HepG2 (cell line): ENCODE measurements around the gene FBF1. TPM values are rescaled to one million over a fixed set of nuclear protein-coding genes. Genes with fewer than 3 reads are reported as not detected.

Experiments
- AKAP8 ChIP-seq: sonication (generic); formaldehyde crosslinking; IDR thresholded peaks from 2 replicates; pipeline ENCODE4 v1.5.1; 2020; ENCODE audit warnings: mild to moderate bottlenecking, missing genetic modification reagents
- ASH2L ChIP-seq: fragments of 300-600, 200-600 bp; sonication (generic); IDR thresholded peaks from 2 replicates; pipeline ENCODE4 v1.7.0; 2017; ENCODE audit warnings: low read depth, mild to moderate bottlenecking, moderate library complexity, mixed read lengths, low read length; ENCODE audit not compliant: insufficient read length
- BCL3 ChIP-seq: sonication (generic); formaldehyde crosslinking; IDR thresholded peaks from 2 replicates; pipeline ENCODE4 v1.5.1; 2020; ENCODE audit warnings: mild to moderate bottlenecking, missing genetic modification reagents, moderate library complexity
- BCL6 ChIP-seq: IDR thresholded peaks from 2 replicates; pipeline ENCODE4 v1.6.1; 2016; ENCODE audit warnings: missing genetic modification reagents, missing compliant biosample characterization
- CREM ChIP-seq, 2 experiments: sonication (generic) in 1 of 2; formaldehyde crosslinking in 1 of 2; IDR thresholded peaks; 2 replicates each; pipeline versions ENCODE4 v1.4.0 to v1.6.1; 2016 to 2020; ENCODE audit warnings: antibody characterized with exemption in 1 of 2, mild to moderate bottlenecking in 1 of 2, missing genetic modification reagents in 1 of 2
- EED ChIP-seq: sonication (generic); formaldehyde crosslinking; IDR thresholded peaks from 2 replicates; pipeline ENCODE4 v1.5.0; 2020; ENCODE audit warnings: mild to moderate bottlenecking, missing genetic modification reagents
- GZF1 ChIP-seq: sonication (generic); formaldehyde crosslinking; IDR thresholded peaks from 2 replicates; pipeline ENCODE4 v1.5.1; 2020; ENCODE audit warnings: mild to moderate bottlenecking, missing genetic modification reagents
- HNRNPLL ChIP-seq: fragments of 200-400 bp; formaldehyde crosslinking; IDR thresholded peaks from 2 replicates; pipeline ENCODE4 v1.6.1; 2017; ENCODE audit warnings: mild to moderate bottlenecking, low read depth, low read length; ENCODE audit not compliant: poor library complexity, severe bottlenecking
- KAT8 ChIP-seq: IDR thresholded peaks from 2 replicates; pipeline ENCODE4 v1.6.1; 2016; ENCODE audit warnings: missing genetic modification reagents, missing compliant biosample characterization
- KDM5B ChIP-seq: sonication (generic); formaldehyde crosslinking; IDR thresholded peaks from 2 replicates; pipeline ENCODE4 v1.4.0; 2020; ENCODE audit warnings: missing genetic modification reagents, mild to moderate bottlenecking, borderline replicate concordance
- NFKBIZ ChIP-seq: IDR thresholded peaks from 2 replicates; pipeline ENCODE4 v1.6.1; 2018; ENCODE audit warnings: missing genetic modification reagents, missing compliant biosample characterization
- PHF20 ChIP-seq: sonication (generic); formaldehyde crosslinking; IDR thresholded peaks from 2 replicates; pipeline ENCODE4 v1.5.0; 2020; ENCODE audit warnings: mild to moderate bottlenecking, missing genetic modification reagents
- POGZ ChIP-seq: sonication (generic); formaldehyde crosslinking; IDR thresholded peaks from 2 replicates; pipeline ENCODE4 v1.4.0; 2020; ENCODE audit warnings: mild to moderate bottlenecking, missing genetic modification reagents
- POLR2AphosphoS2 ChIP-seq: IDR thresholded peaks from 2 replicates; pipeline ENCODE4 v1.6.1; 2011; ENCODE audit warnings: low read depth, low read length, improper control_type of control experiment
- POLR2AphosphoS5 ChIP-seq: IDR thresholded peaks from 2 replicates; pipeline ENCODE4 v1.6.1; 2012; ENCODE audit warnings: low read depth, low read length
- TBX2 ChIP-seq: sonication (generic); formaldehyde crosslinking; IDR thresholded peaks from 2 replicates; pipeline ENCODE4 v1.5.0; 2020; ENCODE audit warnings: missing genetic modification reagents, mild to moderate bottlenecking, borderline replicate concordance
- ZHX1 ChIP-seq: sonication (generic); formaldehyde crosslinking; IDR thresholded peaks from 2 replicates; pipeline ENCODE4 v1.8.1; 2022; ENCODE audit warnings: low read depth, mild to moderate bottlenecking, missing genetic modification reagents
- ZNF512 ChIP-seq: sonication (generic); formaldehyde crosslinking; IDR thresholded peaks from 2 replicates; pipeline ENCODE4 v1.4.0; 2020; ENCODE audit warnings: mild to moderate bottlenecking, missing genetic modification reagents
- ZNF543 ChIP-seq: sonication (generic); formaldehyde crosslinking; IDR thresholded peaks from 2 replicates; pipeline ENCODE4 v1.4.0; 2020; ENCODE audit warnings: mild to moderate bottlenecking, missing genetic modification reagents
- ZNF563 ChIP-seq: sonication (generic); formaldehyde crosslinking; IDR thresholded peaks from 2 replicates; pipeline ENCODE4 v1.8.0; 2022; ENCODE audit warnings: mild to moderate bottlenecking, moderate library complexity, missing genetic modification reagents
- ZNF614 ChIP-seq: IDR thresholded peaks from 2 replicates; pipeline ENCODE4 v1.6.1; 2018; ENCODE audit warnings: missing biosample characterization, missing genetic modification reagents, inconsistent platforms, borderline replicate concordance
- ZNF768 ChIP-seq: sonication (generic); formaldehyde crosslinking; IDR thresholded peaks from 2 replicates; pipeline ENCODE4 v1.4.0; 2020; ENCODE audit warnings: missing genetic modification reagents
- ZNF773 ChIP-seq: sonication (generic); formaldehyde crosslinking; IDR thresholded peaks from 2 replicates; pipeline ENCODE4 v1.4.0; 2020; ENCODE audit warnings: missing genetic modification reagents, borderline replicate concordance
- ZNF777 ChIP-seq: sonication (generic); formaldehyde crosslinking; IDR thresholded peaks from 2 replicates; pipeline ENCODE4 v1.4.0; 2020; ENCODE audit warnings: missing genetic modification reagents
- ZNF878 ChIP-seq: sonication (generic); formaldehyde crosslinking; IDR thresholded peaks from 2 replicates; pipeline ENCODE4 v1.8.1; 2023; ENCODE audit warnings: mild to moderate bottlenecking, missing genetic modification reagents, moderate library complexity
- polyA plus RNA-seq, 8 experiments: library from polyadenylated mRNA; depleted of rRNA in 3 of 8; stranded (reverse) in 7 of 8; unstranded in 1 of 8; fragments of >200 nt; fragmentation: Illumina TruSeq in 4 of 8; extraction: Trizol in 4 of 8; gene quantifications; 2 replicates each; pipeline versions ENCODE4 v1.2.1 to v1.2.3, GENCODE V29; 2011 to 2016; ENCODE audit warnings: low read depth in 4 of 8, missing spikeins in 1 of 8, mixed read lengths in 1 of 8; ENCODE audit not compliant: insufficient read depth in 1 of 8
- total RNA-seq, 5 experiments: library from RNA; depleted of rRNA; stranded (reverse); fragments of >200 nt; fragmentation: Illumina TruSeq; extraction: Trizol; gene quantifications; 2 replicates each; pipeline ENCODE4 v1.2.3, GENCODE V29; 2016; ENCODE audit warnings: low read depth in 1 of 5

The FBF1 gene
- total and polyA plus RNA-seq, 2 of the 13 experiments (the other 11 are each of a cell fraction or from before 2014, with no cell fraction given) = 2.4 to 8.1 TPM

GRCh38 chr17:75896415-75897159, 44.3 kb downstream of the FBF1 start, which contains the start of gene TRIM65 (continued):
- TF ChIP-seq ZNF512 (no peak), POLR2AphosphoS2 (no peak), EED (CRISPR knock-in tag) (no peak), ZNF563 (CRISPR knock-in tag) (peak; percentile 84), POLR2AphosphoS5 (peak; percentile 84), BCL3 (peak; percentile 83), BCL6 (CRISPR knock-in tag) (0 out of 2 replicates have a peak, but pooled peaks have one; percentile 27), GZF1 (CRISPR knock-in tag) (no peak), CREM (IDR thresholded peaks at IDR 0.05) (no peak), CREM (CRISPR knock-in tag; IDR thresholded peaks at IDR 0.05) (no peak), HNRNPLL (peak; percentile 83), KDM5B (peak; percentile 64; the same call in 1 of the 2 replicates), POGZ (CRISPR knock-in tag) (no peak), TBX2 (peak; percentile 8), ZNF614 (no peak; the same call in 1 of the 2 replicates), ZNF773 (CRISPR knock-in tag) (0 out of 2 replicates have a peak, but pooled peaks have one; percentile 25), NFKBIZ (CRISPR knock-in tag) (peak; percentile 78; the same call in 1 of the 2 replicates), ZNF543 (CRISPR knock-in tag) (0 out of 2 replicates have a peak, but pooled peaks have one; percentile 30), AKAP8 (CRISPR knock-in tag) (peak; percentile 89), ASH2L (no peak), ZNF878 (CRISPR knock-in tag) (no peak), PHF20 (CRISPR knock-in tag) (peak; percentile 36; the same call in 1 of the 2 replicates), KAT8 (CRISPR knock-in tag) (peak; percentile 46; the same call in 1 of the 2 replicates), ZNF777 (peak; percentile 90), ZNF768 (CRISPR knock-in tag) (peak; percentile 42; the same call in 1 of the 2 replicates), ZHX1 (CRISPR knock-in tag) (peak; percentile 68; the same call in 1 of the 2 replicates)
